Gastroesophageal sphincter (tissue), 3 donors: ENCODE measurements around the gene MOB3B.

Source experiments
- EP300 ChIP-seq: sonication (generic); formaldehyde crosslinking; IDR thresholded peaks from one replicate; pipeline ENCODE4 v1.6.1; 2017; ENCODE audit warnings: antibody characterized with exemption, mild to moderate bottlenecking
- POLR2A ChIP-seq, 2 donors: fragments of 450-650 bp; IDR thresholded peaks; one replicate each; pipeline ENCODE4 v1.6.1; 2017; ENCODE audit warnings: antibody characterized with exemption in 2 of 2, mild to moderate bottlenecking in 2 of 2, moderate library complexity in 1 of 2
- TF ChIP-seq, protein P1 (sequence below), 4 experiments: fragments of 200-600 bp in 2 of 4; fragments of 450-650 bp in 2 of 4; sonication (generic) in 1 of 4; IDR thresholded peaks; one replicate each; pipeline ENCODE4 v1.5.1; 2017 to 2019; ENCODE audit warnings: antibody characterized with exemption in 4 of 4, mild to moderate bottlenecking in 2 of 4, moderate library complexity in 2 of 4

DNA sequence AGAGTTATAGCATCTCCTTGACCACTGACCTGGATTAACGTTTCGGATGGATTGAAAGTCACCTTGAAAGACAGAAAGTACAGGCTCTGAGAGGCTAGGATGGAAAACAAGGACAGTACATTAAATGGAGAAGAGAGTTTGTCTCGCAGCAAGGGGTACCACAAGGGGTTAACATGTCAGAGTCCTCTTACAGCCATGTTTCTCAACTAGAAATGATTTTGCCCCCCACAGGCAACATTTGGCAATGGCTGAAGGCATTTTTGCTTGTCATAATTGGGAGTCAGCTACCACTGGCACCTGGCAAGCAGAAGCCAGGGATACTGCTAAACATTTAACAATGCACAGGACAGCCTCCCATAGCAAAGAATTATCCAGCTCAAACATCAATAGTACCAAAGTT is 141.9 kb downstream of the MOB3B start:
- TF ChIP-seq, protein P1, sequence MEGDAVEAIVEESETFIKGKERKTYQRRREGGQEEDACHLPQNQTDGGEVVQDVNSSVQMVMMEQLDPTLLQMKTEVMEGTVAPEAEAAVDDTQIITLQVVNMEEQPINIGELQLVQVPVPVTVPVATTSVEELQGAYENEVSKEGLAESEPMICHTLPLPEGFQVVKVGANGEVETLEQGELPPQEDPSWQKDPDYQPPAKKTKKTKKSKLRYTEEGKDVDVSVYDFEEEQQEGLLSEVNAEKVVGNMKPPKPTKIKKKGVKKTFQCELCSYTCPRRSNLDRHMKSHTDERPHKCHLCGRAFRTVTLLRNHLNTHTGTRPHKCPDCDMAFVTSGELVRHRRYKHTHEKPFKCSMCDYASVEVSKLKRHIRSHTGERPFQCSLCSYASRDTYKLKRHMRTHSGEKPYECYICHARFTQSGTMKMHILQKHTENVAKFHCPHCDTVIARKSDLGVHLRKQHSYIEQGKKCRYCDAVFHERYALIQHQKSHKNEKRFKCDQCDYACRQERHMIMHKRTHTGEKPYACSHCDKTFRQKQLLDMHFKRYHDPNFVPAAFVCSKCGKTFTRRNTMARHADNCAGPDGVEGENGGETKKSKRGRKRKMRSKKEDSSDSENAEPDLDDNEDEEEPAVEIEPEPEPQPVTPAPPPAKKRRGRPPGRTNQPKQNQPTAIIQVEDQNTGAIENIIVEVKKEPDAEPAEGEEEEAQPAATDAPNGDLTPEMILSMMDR (IDR thresholded peaks at IDR 0.05) = no peak
- no peak for TF ChIP-seq POLR2A (IDR thresholded peaks at IDR 0.05)
- TF ChIP-seq EP300 = no peak
